HEK293 (cell line): ENCODE measurements around the gene ZFX.
A peak's percentile ranks its signal among the peaks of the same experiment; 100 is the strongest.

Experiments used
- GFI1B ChIP-seq: fragments of 450-650 bp; formaldehyde crosslinking; IDR thresholded peaks from 2 replicates; pipeline ENCODE4 v1.5.1; 2016; ENCODE audit warnings: missing biosample characterization, missing genetic modification characterization
- GLIS1 ChIP-seq: fragments of 450-650 bp; formaldehyde crosslinking; IDR thresholded peaks from 2 replicates; pipeline ENCODE4 v1.5.1; 2016; ENCODE audit warnings: missing biosample characterization, missing genetic modification characterization
- RBAK ChIP-seq: fragments of 450-650 bp; formaldehyde crosslinking; IDR thresholded peaks from 2 replicates; pipeline ENCODE4 v1.5.1; 2016; ENCODE audit warnings: missing biosample characterization, missing genetic modification characterization
- SP3 ChIP-seq: fragments of 450-650 bp; formaldehyde crosslinking; IDR thresholded peaks from 2 replicates; pipeline ENCODE4 v1.5.1; 2016; ENCODE audit warnings: missing biosample characterization, missing genetic modification characterization
- ZFP3 ChIP-seq: fragments of 450-650 bp; formaldehyde crosslinking; IDR thresholded peaks from 2 replicates; pipeline ENCODE4 v1.5.1; 2016; ENCODE audit warnings: low read depth, missing biosample characterization, missing genetic modification characterization
- ZFP37 ChIP-seq: fragments of 450-650 bp; formaldehyde crosslinking; IDR thresholded peaks from 2 replicates; pipeline ENCODE4 v1.5.1; 2016; ENCODE audit warnings: missing biosample characterization, missing genetic modification characterization
- ZNF140 ChIP-seq: fragments of 450-650 bp; formaldehyde crosslinking; IDR thresholded peaks from 2 replicates; pipeline ENCODE4 v1.5.1; 2016; ENCODE audit warnings: missing biosample characterization, missing genetic modification characterization
- ZNF157 ChIP-seq: fragments of 450-650 bp; formaldehyde crosslinking; IDR thresholded peaks from 2 replicates; pipeline ENCODE4 v1.5.1; 2016; ENCODE audit warnings: missing biosample characterization, missing genetic modification characterization
- ZNF16 ChIP-seq: fragments of 450-650 bp; formaldehyde crosslinking; IDR thresholded peaks from 2 replicates; pipeline ENCODE4 v1.5.1; 2016; ENCODE audit warnings: low read depth, missing biosample characterization, missing genetic modification characterization
- ZNF202 ChIP-seq: fragments of 450-650 bp; formaldehyde crosslinking; IDR thresholded peaks from 2 replicates; pipeline ENCODE4 v1.5.1; 2016; ENCODE audit warnings: missing biosample characterization, missing genetic modification characterization, borderline replicate concordance
- ZNF24 ChIP-seq: fragments of 450-650 bp; formaldehyde crosslinking; IDR thresholded peaks from 2 replicates; pipeline ENCODE4 v1.5.1; 2016; ENCODE audit warnings: missing biosample characterization, missing genetic modification characterization
- ZNF341 ChIP-seq: fragments of 450-650 bp; formaldehyde crosslinking; IDR thresholded peaks from 2 replicates; pipeline ENCODE4; 2016; ENCODE audit warnings: low read depth, missing biosample characterization, missing genetic modification characterization
- ZNF354C ChIP-seq: fragments of 450-650 bp; formaldehyde crosslinking; IDR thresholded peaks from 2 replicates; pipeline ENCODE4 v1.5.1; 2016; ENCODE audit warnings: missing biosample characterization, missing genetic modification characterization, low read depth, borderline replicate concordance
- ZNF548 ChIP-seq: fragments of 450-650 bp; formaldehyde crosslinking; IDR thresholded peaks from 2 replicates; pipeline ENCODE4 v1.5.1; 2016; ENCODE audit warnings: missing biosample characterization, missing genetic modification characterization
- ZNF558 ChIP-seq: fragments of 450-650 bp; formaldehyde crosslinking; IDR thresholded peaks from 2 replicates; pipeline ENCODE4 v1.5.1; 2016; ENCODE audit warnings: missing biosample characterization, missing genetic modification characterization
- ZNF610 ChIP-seq: fragments of 450-650 bp; formaldehyde crosslinking; IDR thresholded peaks from 2 replicates; pipeline ENCODE4 v1.5.1; 2016; ENCODE audit warnings: missing biosample characterization, missing genetic modification characterization, borderline replicate concordance
- ZNF623 ChIP-seq: fragments of 450-650 bp; formaldehyde crosslinking; IDR thresholded peaks from 2 replicates; pipeline ENCODE4 v1.5.1; 2016; ENCODE audit warnings: missing biosample characterization, missing genetic modification characterization
- ZNF664 ChIP-seq: fragments of 450-650 bp; formaldehyde crosslinking; IDR thresholded peaks from 2 replicates; pipeline ENCODE4 v1.5.1; 2016; ENCODE audit warnings: missing biosample characterization, missing genetic modification characterization
- ZNF791 ChIP-seq: fragments of 450-650 bp; formaldehyde crosslinking; IDR thresholded peaks from 2 replicates; pipeline ENCODE4 v1.5.1; 2016; ENCODE audit warnings: missing biosample characterization, missing genetic modification characterization
- ZSCAN23 ChIP-seq: fragments of 450-650 bp; formaldehyde crosslinking; IDR thresholded peaks from 2 replicates; pipeline ENCODE4 v1.5.1; 2016; ENCODE audit warnings: missing biosample characterization, missing genetic modification characterization
- TF ChIP-seq, protein P1 (sequence below): fragments of 450-650 bp; formaldehyde crosslinking; IDR thresholded peaks from 2 replicates; pipeline ENCODE4 v1.5.1; 2016; ENCODE audit warnings: missing biosample characterization, missing genetic modification characterization
- TF ChIP-seq, protein P2 (sequence below): fragments of 450-650 bp; formaldehyde crosslinking; IDR thresholded peaks from 2 replicates; pipeline ENCODE4 v1.5.1; 2017; ENCODE audit warnings: missing biosample characterization, missing genetic modification characterization
- TF ChIP-seq, protein P3 (sequence below): fragments of 450-650 bp; formaldehyde crosslinking; IDR thresholded peaks from 2 replicates; pipeline ENCODE4 v1.5.1; 2016; ENCODE audit warnings: missing biosample characterization, missing genetic modification characterization
- TF ChIP-seq, protein P4 (sequence below): fragments of 450-650 bp; formaldehyde crosslinking; IDR thresholded peaks from 2 replicates; pipeline ENCODE4 v1.5.1; 2016; ENCODE audit warnings: missing biosample characterization, missing genetic modification characterization
- TF ChIP-seq, protein P5 (sequence below): fragments of 450-650 bp; formaldehyde crosslinking; conservative IDR thresholded peaks from 2 replicates; pipeline ENCODE4 v1.5.1; 2016; ENCODE audit warnings: low read depth, missing biosample characterization, missing genetic modification characterization

The ZFX gene

DNA sequence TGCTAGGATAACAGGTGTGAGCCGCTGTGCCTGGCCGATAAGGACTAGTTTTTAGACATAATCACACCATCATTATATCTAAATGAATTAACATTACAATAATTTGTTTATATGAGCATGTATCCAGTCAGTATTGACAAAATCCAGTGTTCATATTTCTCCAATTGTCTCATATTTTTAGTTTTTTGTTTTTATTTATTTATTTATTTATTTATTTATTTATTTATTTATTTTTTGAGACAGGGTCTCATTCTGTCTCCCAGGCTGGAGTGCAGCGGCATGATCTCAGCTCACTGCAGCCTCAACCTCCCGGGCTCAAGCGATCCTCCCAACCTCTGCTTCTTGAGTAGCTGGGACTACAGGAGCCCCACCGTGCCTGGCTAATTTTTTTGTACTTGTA is 5.5 kb upstream of the ZFX start (continued):
- TF ChIP-seq, protein P1, sequence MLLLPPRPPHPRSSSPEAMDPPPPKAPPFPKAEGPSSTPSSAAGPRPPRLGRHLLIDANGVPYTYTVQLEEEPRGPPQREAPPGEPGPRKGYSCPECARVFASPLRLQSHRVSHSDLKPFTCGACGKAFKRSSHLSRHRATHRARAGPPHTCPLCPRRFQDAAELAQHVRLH (tag by site-specific recombination) = peak; percentile 61; the same call in 1 of the 2 replicates
- TF ChIP-seq ZNF610 = peak; percentile 80; the same call in 1 of the 2 replicates
- peak; percentile 35; the same call in 1 of the 2 replicates for TF ChIP-seq ZFP3 (tag by site-specific recombination)
- peak; percentile 80 for TF ChIP-seq ZNF664 (tag by site-specific recombination)
- TF ChIP-seq GLIS1 (tag by site-specific recombination) = 0 out of 2 replicates have a peak, but pooled peaks have one; percentile 13
- TF ChIP-seq ZNF202 = peak; percentile 98
- TF ChIP-seq ZNF623 (tag by site-specific recombination) = peak; percentile 89
- TF ChIP-seq ZNF341 = peak; percentile 53; the same call in 1 of the 2 replicates
- peak; percentile 84 for TF ChIP-seq ZSCAN23
- TF ChIP-seq, protein P2, sequence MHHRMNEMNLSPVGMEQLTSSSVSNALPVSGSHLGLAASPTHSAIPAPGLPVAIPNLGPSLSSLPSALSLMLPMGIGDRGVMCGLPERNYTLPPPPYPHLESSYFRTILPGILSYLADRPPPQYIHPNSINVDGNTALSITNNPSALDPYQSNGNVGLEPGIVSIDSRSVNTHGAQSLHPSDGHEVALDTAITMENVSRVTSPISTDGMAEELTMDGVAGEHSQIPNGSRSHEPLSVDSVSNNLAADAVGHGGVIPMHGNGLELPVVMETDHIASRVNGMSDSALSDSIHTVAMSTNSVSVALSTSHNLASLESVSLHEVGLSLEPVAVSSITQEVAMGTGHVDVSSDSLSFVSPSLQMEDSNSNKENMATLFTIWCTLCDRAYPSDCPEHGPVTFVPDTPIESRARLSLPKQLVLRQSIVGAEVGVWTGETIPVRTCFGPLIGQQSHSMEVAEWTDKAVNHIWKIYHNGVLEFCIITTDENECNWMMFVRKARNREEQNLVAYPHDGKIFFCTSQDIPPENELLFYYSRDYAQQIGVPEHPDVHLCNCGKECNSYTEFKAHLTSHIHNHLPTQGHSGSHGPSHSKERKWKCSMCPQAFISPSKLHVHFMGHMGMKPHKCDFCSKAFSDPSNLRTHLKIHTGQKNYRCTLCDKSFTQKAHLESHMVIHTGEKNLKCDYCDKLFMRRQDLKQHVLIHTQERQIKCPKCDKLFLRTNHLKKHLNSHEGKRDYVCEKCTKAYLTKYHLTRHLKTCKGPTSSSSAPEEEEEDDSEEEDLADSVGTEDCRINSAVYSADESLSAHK (tag by site-specific recombination) = peak; percentile 21; the same call in 1 of the 2 replicates
- peak; percentile 82 for TF ChIP-seq RBAK
- 0 out of 2 replicates have a peak, but pooled peaks have one; percentile 90 for TF ChIP-seq ZNF354C (tag by site-specific recombination)
- TF ChIP-seq SP3 (tag by site-specific recombination) = peak; percentile 29; the same call in 1 of the 2 replicates
- 0 out of 2 replicates have a peak, but pooled peaks have one; percentile 35 for TF ChIP-seq ZNF548
- TF ChIP-seq ZNF157 (tag by site-specific recombination) = 0 out of 2 replicates have a peak, but pooled peaks have one; percentile 28
- peak; percentile 45; the same call in 1 of the 2 replicates for TF ChIP-seq ZNF16
- TF ChIP-seq ZNF558 (tag by site-specific recombination) = peak; percentile 85; the same call in 1 of the 2 replicates
- TF ChIP-seq ZNF24 (tag by site-specific recombination) = 0 out of 2 replicates have a peak, but pooled peaks have one; percentile 29
- TF ChIP-seq ZNF791 (tag by site-specific recombination) = peak; percentile 88
- peak; percentile 60; the same call in 1 of the 2 replicates for TF ChIP-seq GFI1B (tag by site-specific recombination)
- TF ChIP-seq, protein P3, sequence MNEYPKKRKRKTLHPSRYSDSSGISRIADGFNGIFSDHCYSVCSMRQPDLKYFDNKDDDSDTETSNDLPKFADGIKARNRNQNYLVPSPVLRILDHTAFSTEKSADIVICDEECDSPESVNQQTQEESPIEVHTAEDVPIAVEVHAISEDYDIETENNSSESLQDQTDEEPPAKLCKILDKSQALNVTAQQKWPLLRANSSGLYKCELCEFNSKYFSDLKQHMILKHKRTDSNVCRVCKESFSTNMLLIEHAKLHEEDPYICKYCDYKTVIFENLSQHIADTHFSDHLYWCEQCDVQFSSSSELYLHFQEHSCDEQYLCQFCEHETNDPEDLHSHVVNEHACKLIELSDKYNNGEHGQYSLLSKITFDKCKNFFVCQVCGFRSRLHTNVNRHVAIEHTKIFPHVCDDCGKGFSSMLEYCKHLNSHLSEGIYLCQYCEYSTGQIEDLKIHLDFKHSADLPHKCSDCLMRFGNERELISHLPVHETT (tag by site-specific recombination) = peak; percentile 72; the same call in 1 of the 2 replicates
- TF ChIP-seq ZNF140 (tag by site-specific recombination) = peak; percentile 99
- TF ChIP-seq, protein P4, sequence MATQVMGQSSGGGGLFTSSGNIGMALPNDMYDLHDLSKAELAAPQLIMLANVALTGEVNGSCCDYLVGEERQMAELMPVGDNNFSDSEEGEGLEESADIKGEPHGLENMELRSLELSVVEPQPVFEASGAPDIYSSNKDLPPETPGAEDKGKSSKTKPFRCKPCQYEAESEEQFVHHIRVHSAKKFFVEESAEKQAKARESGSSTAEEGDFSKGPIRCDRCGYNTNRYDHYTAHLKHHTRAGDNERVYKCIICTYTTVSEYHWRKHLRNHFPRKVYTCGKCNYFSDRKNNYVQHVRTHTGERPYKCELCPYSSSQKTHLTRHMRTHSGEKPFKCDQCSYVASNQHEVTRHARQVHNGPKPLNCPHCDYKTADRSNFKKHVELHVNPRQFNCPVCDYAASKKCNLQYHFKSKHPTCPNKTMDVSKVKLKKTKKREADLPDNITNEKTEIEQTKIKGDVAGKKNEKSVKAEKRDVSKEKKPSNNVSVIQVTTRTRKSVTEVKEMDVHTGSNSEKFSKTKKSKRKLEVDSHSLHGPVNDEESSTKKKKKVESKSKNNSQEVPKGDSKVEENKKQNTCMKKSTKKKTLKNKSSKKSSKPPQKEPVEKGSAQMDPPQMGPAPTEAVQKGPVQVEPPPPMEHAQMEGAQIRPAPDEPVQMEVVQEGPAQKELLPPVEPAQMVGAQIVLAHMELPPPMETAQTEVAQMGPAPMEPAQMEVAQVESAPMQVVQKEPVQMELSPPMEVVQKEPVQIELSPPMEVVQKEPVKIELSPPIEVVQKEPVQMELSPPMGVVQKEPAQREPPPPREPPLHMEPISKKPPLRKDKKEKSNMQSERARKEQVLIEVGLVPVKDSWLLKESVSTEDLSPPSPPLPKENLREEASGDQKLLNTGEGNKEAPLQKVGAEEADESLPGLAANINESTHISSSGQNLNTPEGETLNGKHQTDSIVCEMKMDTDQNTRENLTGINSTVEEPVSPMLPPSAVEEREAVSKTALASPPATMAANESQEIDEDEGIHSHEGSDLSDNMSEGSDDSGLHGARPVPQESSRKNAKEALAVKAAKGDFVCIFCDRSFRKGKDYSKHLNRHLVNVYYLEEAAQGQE (tag by site-specific recombination) = peak; percentile 83
- peak; percentile 83; the same call in 1 of the 2 replicates for TF ChIP-seq ZFP37
- TF ChIP-seq, protein P5, sequence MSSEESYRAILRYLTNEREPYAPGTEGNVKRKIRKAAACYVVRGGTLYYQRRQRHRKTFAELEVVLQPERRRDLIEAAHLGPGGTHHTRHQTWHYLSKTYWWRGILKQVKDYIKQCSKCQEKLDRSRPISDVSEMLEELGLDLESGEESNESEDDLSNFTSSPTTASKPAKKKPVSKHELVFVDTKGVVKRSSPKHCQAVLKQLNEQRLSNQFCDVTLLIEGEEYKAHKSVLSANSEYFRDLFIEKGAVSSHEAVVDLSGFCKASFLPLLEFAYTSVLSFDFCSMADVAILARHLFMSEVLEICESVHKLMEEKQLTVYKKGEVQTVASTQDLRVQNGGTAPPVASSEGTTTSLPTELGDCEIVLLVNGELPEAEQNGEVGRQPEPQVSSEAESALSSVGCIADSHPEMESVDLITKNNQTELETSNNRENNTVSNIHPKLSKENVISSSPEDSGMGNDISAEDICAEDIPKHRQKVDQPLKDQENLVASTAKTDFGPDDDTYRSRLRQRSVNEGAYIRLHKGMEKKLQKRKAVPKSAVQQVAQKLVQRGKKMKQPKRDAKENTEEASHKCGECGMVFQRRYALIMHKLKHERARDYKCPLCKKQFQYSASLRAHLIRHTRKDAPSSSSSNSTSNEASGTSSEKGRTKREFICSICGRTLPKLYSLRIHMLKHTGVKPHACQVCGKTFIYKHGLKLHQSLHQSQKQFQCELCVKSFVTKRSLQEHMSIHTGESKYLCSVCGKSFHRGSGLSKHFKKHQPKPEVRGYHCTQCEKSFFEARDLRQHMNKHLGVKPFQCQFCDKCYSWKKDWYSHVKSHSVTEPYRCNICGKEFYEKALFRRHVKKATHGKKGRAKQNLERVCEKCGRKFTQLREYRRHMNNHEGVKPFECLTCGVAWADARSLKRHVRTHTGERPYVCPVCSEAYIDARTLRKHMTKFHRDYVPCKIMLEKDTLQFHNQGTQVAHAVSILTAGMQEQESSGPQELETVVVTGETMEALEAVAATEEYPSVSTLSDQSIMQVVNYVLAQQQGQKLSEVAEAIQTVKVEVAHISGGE (tag by site-specific recombination) = peak; percentile 90
